Endothelial cell (in vitro differentiated cells): Measurements from ENCODE around the gene MTG1. TPM values are rescaled to one million over a fixed set of nuclear protein-coding genes. Genes with fewer than 3 reads are reported as not detected.
"Not testable (repeated sequence)": the region's sequence is repeated elsewhere in the genome, so short reads cannot be mapped to it uniquely, and the experiment has no call there.

Source experiments
- DNase-seq: peaks from one replicate; pipeline ENCODE4 v3.0.0; 2021; ENCODE audit warnings: low spot score
- H3K27ac Mint-ChIP-seq: one replicate; pipeline ENCODE4 v1.8.0; 2021; ENCODE audit warnings: mixed read lengths, inconsistent platforms; ENCODE audit not compliant: unreplicated experiment
- H3K27me3 Mint-ChIP-seq: one replicate; pipeline ENCODE4 v1.8.0; 2021; ENCODE audit warnings: mild to moderate bottlenecking, moderate library complexity, mixed read lengths, inconsistent platforms; ENCODE audit not compliant: unreplicated experiment
- H3K36me3 Mint-ChIP-seq: one replicate; pipeline ENCODE4 v1.8.0; 2021; ENCODE audit warnings: mild to moderate bottlenecking, low read depth, mixed read lengths, inconsistent platforms; ENCODE audit not compliant: unreplicated experiment
- H3K4me1 Mint-ChIP-seq: one replicate; pipeline ENCODE4 v1.8.0; 2021; ENCODE audit warnings: mild to moderate bottlenecking, mixed read lengths, inconsistent platforms; ENCODE audit not compliant: unreplicated experiment
- H3K4me3 Mint-ChIP-seq: one replicate; pipeline ENCODE4 v1.8.0; 2021; ENCODE audit warnings: mild to moderate bottlenecking, mixed read lengths, inconsistent platforms; ENCODE audit not compliant: unreplicated experiment
- H3K9me3 Mint-ChIP-seq: one replicate; pipeline ENCODE4 v1.8.0; 2021; ENCODE audit warnings: mixed read lengths, inconsistent platforms; ENCODE audit not compliant: unreplicated experiment
- CTCF ChIP-seq: fragments of 200-600 bp; sonication (generic); IDR thresholded peaks from one replicate; pipeline ENCODE4 v1.5.0; 2021; ENCODE audit warnings: antibody characterized with exemption; ENCODE audit not compliant: unreplicated experiment
- microRNA-seq: library from miRNA; unstranded; fragments of <30 nt; microRNA quantifications from one replicate; pipeline ENCODE4, GENCODE V29; 2020; ENCODE audit not compliant: unreplicated experiment
- total RNA-seq: library from RNA; stranded (reverse); fragmentation: NEBNext Ultra II Directional; extraction: Animal tissue kit (Norgen Biotek cat#: 25700); gene quantifications from one replicate; pipeline ENCODE4 v1.2.1, GENCODE V29; 2021; ENCODE audit not compliant: unreplicated experiment

The MTG1 gene
- total RNA-seq, 1 donor from 2014 or later = 97.3 TPM

DNA sequence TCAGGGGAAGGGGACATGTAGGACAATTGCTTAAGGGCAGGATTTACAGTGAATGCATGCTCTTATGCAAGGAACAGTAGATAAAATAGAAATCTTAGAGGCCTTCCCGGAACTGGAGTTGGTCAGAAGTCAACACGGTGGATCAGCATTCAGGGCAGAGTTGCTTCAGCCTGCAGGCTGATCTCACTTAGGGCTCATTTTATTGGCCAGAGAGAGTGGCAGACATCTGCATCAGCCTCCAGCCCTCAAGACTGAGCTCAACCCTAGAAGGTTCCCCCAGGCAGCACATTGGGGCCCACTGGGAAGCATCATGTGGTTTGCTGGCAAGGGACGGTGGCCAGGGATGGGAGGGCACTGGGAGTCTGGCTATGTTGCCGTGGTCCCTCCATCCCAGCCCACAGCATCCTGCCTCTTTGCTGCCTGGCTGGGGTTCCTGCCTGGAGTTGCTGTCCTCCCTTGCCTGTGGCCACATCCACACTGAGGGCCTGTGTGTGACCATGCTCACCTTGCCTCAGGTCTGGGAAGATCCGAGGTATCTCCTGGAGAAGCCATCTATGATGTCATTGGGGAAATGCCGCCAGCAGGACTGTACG lies 72.8 kb downstream of the MTG1 start:
- H3K36me3 Mint-ChIP-seq = no peaks in the 10 kb centered on the region
- no peak overlapping the region for H3K4me3 Mint-ChIP-seq
- no peak for DNase-seq
- H3K27ac Mint-ChIP-seq = no peak overlapping the region
- H3K4me1 Mint-ChIP-seq = no peaks in the 10 kb centered on the region
- H3K27me3 Mint-ChIP-seq = peaks cover 21% of the 10 kb centered on the region
- H3K9me3 Mint-ChIP-seq = peaks cover 8% of the 10 kb centered on the region
- no peak for TF ChIP-seq CTCF

- Mint-ChIP-seq H3K27me3 (peaks cover 19% of the 10 kb centered on the region), H3K36me3 (no peaks in the 10 kb centered on the region), H3K27ac (no peak overlapping the region), H3K4me3 (no peak overlapping the region), H3K4me1 (no peaks in the 10 kb centered on the region), H3K9me3 (peaks cover 8% of the 10 kb centered on the region)
- DNase-seq = no peak
- no peak for TF ChIP-seq CTCF
These were observed 73.4 kb downstream of the MTG1 start for GRCh38 chr10:133467286-133467911.

- H3K4me1 Mint-ChIP-seq, DNase-seq, H3K36me3 Mint-ChIP-seq, H3K4me3 Mint-ChIP-seq, H3K27ac Mint-ChIP-seq: not testable (repeated sequence)
- Mint-ChIP-seq H3K27me3 (peaks cover 12% of the 10 kb centered on the region), H3K9me3 (peaks cover 12% of the 10 kb centered on the region)
These were observed 75.2 kb downstream of the MTG1 start for GRCh38 chr10:133469205-133469604.

- Mint-ChIP-seq H3K4me1 (no peaks in the 10 kb centered on the region), H3K27me3 (peaks cover 14% of the 10 kb centered on the region), H3K27ac (no peak overlapping the region), H3K4me3 (no peak overlapping the region), H3K9me3 (peaks cover 12% of the 10 kb centered on the region), H3K36me3 (no peaks in the 10 kb centered on the region)
- no peak for DNase-seq
- TF ChIP-seq CTCF = no peak
These were observed 77.5 kb downstream of the MTG1 start for GRCh38 chr10:133471300-133472109.

Small RNAs within 50 kb of the gene (microRNA-seq; reads per million reads assigned to microRNA genes)
- gene MIR3944 = 7.7 reads per million, percentile 55 among the genes with 10 or more reads in this experiment

Other genes with a start within 250 kb of the MTG1 start
- gene KNDC1, start 233.9 kb upstream of the MTG1 start, total RNA-seq = 1.3 TPM
- 0.38 TPM for gene UTF1, start 163.9 kb upstream of the MTG1 start, total RNA-seq
- 0.23 TPM for gene VENTX, start 156.3 kb upstream of the MTG1 start, total RNA-seq
- 1.5 TPM for gene ADAM8, start 117.3 kb upstream of the MTG1 start, total RNA-seq
- 50.7 TPM for gene TUBGCP2, start 85.3 kb upstream of the MTG1 start, total RNA-seq
- gene ZNF511, start 85.2 kb upstream of the MTG1 start, total RNA-seq = 18.6 TPM
- gene CALY, start 57.3 kb upstream of the MTG1 start, total RNA-seq = not detected
- not detected for gene PRAP1, start 46.8 kb upstream of the MTG1 start, total RNA-seq
- 8.9 TPM for gene FUOM, start 36.1 kb upstream of the MTG1 start, total RNA-seq
- gene ECHS1, start 20.8 kb upstream of the MTG1 start, total RNA-seq = 69.6 TPM
- 6.6 TPM for gene PAOX, start 14.9 kb upstream of the MTG1 start, total RNA-seq
- gene SPRN, start 30.5 kb downstream of the MTG1 start, total RNA-seq = 0.28 TPM
- gene SCART1, start 59.8 kb downstream of the MTG1 start, total RNA-seq = 0.36 TPM
- gene CYP2E1, start 133.2 kb downstream of the MTG1 start, total RNA-seq = 7.7 TPM
- gene SYCE1, start 171.4 kb downstream of the MTG1 start, total RNA-seq = 0.26 TPM
- 0.13 TPM for gene FRG2B, start 232.6 kb downstream of the MTG1 start, total RNA-seq